ENCODE measurements around the gene TTBK2. TPM values are rescaled to one million over a fixed set of nuclear protein-coding genes. Genes with fewer than 3 reads are reported as not detected.

TTBK2 gene
- total RNA-seq, 4 donors from 2014 or later: 8.8 to 20.3 (median 16.2) TPM

DNA sequence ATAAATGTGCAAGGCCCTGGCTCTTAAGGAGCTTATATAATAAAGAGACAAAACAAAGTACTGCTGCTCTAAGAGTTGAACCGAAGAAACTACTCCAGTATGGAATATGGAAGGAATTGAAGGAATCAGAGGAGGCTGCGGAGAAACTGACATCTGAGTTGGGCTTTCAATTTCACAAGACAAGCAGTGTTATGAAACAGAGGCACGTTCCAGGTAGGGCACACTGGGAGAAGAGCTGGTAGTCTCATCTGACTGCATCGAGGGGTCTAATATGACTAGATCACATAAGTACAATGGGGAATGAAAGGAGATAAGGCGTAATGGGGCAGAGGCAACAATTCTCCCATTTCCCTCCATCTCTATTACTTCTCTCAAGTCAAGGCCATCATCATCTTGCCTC, 115.3 kb downstream of the TTBK2 start:
- no peaks in the 10 kb centered on the region for H3K4me1 ChIP-seq
- TF ChIP-seq CTCF (IDR thresholded peaks at IDR 0.05 in 4 of 5, conservative IDR thresholded peaks at IDR 0.05 in 1 of 5) (no peak), POLR2A (IDR thresholded peaks at IDR 0.05) (no peak)
- DNase-seq (no peak), ATAC-seq (peak in 1 of 2 donors; percentile 72)
- H3K9me3 ChIP-seq: no peaks in the 10 kb centered on the region
- intact Hi-C loops (cut with DNase I; ENCODE audit: low total_unique reads): loop anchor here (5.0 kb wide), 1 partner anchor 122 kb away; no protein-coding TSS in a partner anchor
- peaks cover 0 to 15% of the 10 kb centered on the region in 2 donors for H3K36me3 ChIP-seq
- no peaks in the 10 kb centered on the region for H3K27me3 ChIP-seq
- in situ Hi-C loops (cut with MboI; ENCODE audit: low sequenced_read_pairs in 4 of 4): no loop called here
- H3K4me3 ChIP-seq: no peak overlapping the region
- no peak overlapping the region for H3K27ac ChIP-seq

- ATAC-seq (no peak), DNase-seq (no peak)
- intact Hi-C loops (cut with DNase I; ENCODE audit: low total_unique reads) (loop anchor here (5.0 kb wide), 1 partner anchor 123 kb away; no protein-coding TSS in a partner anchor), in situ Hi-C loops (cut with MboI; ENCODE audit: low sequenced_read_pairs in 4 of 4) (no loop called here)
- no peaks in the 10 kb centered on the region for H3K9me3 ChIP-seq
- no peak overlapping the region for H3K4me3 ChIP-seq
- H3K27me3 ChIP-seq: no peaks in the 10 kb centered on the region
- H3K27ac ChIP-seq: no peak overlapping the region
- peaks cover 0 to 10% of the 10 kb centered on the region in 2 donors for H3K36me3 ChIP-seq
- TF ChIP-seq POLR2A (IDR thresholded peaks at IDR 0.05) (no peak), CTCF (IDR thresholded peaks at IDR 0.05 in 4 of 5, conservative IDR thresholded peaks at IDR 0.05 in 1 of 5) (no peak)
- no peaks in the 10 kb centered on the region for H3K4me1 ChIP-seq
These were observed 115.8 kb downstream of the TTBK2 start for GRCh38 chr15:42804739-42805138.

- intact Hi-C loops (cut with DNase I; ENCODE audit: low total_unique reads): no loop called here
These were observed 117.1 kb downstream of the TTBK2 start for GRCh38 chr15:42803436-42803835.

GRCh38 chr15:42802168-42802567, 118.4 kb downstream of the TTBK2 start:
- Histone ChIP-seq H3K36me3 (peaks cover 0 to 10% of the 10 kb centered on the region in 2 donors), H3K27ac (no peak overlapping the region), H3K4me1 (no peaks in the 10 kb centered on the region), H3K4me3 (no peak overlapping the region), H3K27me3 (no peaks in the 10 kb centered on the region), H3K9me3 (no peaks in the 10 kb centered on the region)
- TF ChIP-seq POLR2A (IDR thresholded peaks at IDR 0.05): no peak
- TF ChIP-seq CTCF (IDR thresholded peaks at IDR 0.05 in 4 of 5, conservative IDR thresholded peaks at IDR 0.05 in 1 of 5): no peak
- ATAC-seq: no peak
- DNase-seq: no peak
- intact Hi-C loops (cut with DNase I; ENCODE audit: low total_unique reads) (no loop called here), in situ Hi-C loops (cut with MboI; ENCODE audit: low sequenced_read_pairs in 4 of 4) (no loop called here)

More at GRCh38 chr15:42803436-42803835, 117.1 kb downstream of the TTBK2 start:
- Histone ChIP-seq H3K36me3 (peaks cover 0 to 10% of the 10 kb centered on the region in 2 donors), H3K27ac (no peak overlapping the region), H3K4me3 (no peak overlapping the region), H3K4me1 (no peaks in the 10 kb centered on the region), H3K27me3 (no peaks in the 10 kb centered on the region), H3K9me3 (no peaks in the 10 kb centered on the region)
- TF ChIP-seq POLR2A (IDR thresholded peaks at IDR 0.05) (no peak), CTCF (IDR thresholded peaks at IDR 0.05 in 4 of 5, conservative IDR thresholded peaks at IDR 0.05 in 1 of 5) (no peak)
- in situ Hi-C loops (cut with MboI; ENCODE audit: low sequenced_read_pairs in 4 of 4): no loop called here
- ATAC-seq: no peak
- DNase-seq: no peak

Measured in gastrocnemius medialis (tissue), 4 donors.